ENCODE data around the gene STRIP1. TPM values are rescaled to one million over a fixed set of nuclear protein-coding genes. Genes with fewer than 3 reads are reported as not detected.
A peak's percentile ranks its signal among the peaks of the same experiment; 100 is the strongest.

STRIP1 gene
- 20.8 and 22.5 TPM in 2 replicates for total RNA-seq (2014; rRNA removed; shearing (Covaris generic))
- polyA plus RNA-seq (2014; cell fraction: nucleus; rRNA removed): 33.1 and 45.8 TPM in 2 replicates

DNA sequence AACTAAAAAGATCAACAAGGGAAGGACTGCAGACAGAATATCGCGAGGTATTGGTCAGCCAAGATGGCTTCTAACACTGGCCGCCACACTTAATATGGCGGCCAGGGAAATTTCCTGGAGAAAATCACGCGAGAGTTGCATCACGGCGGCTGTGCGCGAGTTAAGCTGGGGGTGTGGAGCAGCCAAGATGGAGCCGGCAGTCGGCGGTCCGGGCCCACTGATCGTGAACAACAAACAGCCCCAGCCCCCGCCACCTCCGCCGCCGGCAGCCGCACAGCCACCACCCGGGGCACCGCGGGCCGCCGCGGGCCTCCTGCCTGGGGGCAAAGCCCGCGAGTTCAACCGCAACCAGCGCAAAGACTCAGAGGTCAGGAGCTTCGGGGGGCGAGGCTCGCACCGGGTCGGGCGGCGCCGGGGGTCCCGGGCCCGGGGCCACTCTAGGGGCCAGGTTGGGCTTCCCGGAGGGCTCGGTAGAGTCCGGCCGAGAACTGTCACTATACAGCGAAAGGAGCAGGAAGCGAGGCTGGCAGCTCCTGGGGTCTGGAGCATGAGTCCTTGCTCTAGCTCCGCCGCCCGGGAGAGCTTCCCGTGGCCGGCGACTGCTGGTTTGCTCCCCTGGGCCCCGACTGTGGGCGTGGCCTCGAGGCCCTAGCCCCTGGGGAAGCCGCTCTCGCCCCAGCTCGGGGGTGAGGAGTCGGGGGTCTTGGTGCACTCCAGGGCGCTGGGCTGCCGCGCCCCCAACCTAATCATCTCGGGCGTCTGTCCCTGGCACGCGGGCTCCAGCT, at the start of gene STRIP1:
Gene STRIP1, plus strand, starts transcription at position 174 of the 785 bp plus-strand sequence. Its CDS starts 14 bp downstream, at position 188.
- DNase-seq (ENCODE audit: extremely low read depth, low read depth): peak; percentile 92

- no peak for DNase-seq (ENCODE audit: extremely low read depth, low read depth)
These were observed 49.0 kb upstream of the STRIP1 start for GRCh38 chr1:109985247-109986053.

DNA sequence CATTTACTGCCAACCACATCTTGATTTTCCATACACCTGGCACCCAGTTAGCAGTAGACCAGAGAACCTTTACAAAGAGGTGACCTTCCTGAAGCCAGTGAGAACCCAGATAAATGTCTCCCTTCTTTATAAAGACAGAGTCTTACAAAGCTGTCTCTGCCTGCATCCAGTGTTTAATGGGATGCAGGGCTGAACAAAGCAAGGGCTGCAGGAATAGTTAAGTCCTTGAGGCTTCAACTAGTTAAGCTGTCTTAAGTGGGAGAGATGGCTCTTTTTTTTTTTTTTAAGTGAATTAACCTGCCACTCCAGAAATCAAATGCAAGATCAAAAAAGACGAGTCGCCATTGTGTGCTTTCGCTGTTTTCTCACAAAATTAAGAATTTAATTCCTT, 48.4 kb upstream of the STRIP1 start:
- DNase-seq (ENCODE audit: extremely low read depth, low read depth): no peak

DNA sequence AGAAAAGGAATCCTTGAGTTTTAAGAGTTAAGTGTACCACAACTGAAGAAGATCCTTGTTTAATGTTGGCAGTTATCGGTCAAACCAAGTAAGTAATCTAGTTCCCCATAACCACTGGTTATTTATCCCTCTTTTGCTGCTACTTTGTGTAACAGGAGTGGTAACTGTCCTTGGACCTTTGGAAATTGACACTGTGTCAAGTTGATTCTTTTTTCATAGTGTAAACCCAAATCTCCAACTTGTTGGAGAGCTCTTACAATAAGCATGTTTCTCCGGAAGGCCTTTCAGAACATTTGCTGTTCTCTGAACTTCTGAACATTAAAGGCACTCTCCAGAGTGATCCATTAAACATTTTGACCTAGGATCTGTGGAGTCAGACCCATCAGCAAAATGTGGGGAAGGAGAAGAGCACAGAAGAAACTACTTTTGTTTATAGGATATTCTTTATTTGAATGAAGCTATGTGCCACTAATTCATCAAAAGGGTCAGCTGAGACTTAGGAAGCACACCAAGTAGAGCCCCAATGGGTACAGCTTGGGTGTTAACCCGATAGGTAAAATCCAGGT, 46.0 kb upstream of the STRIP1 start:
- no peak for DNase-seq (ENCODE audit: extremely low read depth, low read depth)

GRCh38 chr1:109989506-109990301, 44.7 kb upstream of the STRIP1 start:
- no peak for DNase-seq (ENCODE audit: extremely low read depth, low read depth)

DNA sequence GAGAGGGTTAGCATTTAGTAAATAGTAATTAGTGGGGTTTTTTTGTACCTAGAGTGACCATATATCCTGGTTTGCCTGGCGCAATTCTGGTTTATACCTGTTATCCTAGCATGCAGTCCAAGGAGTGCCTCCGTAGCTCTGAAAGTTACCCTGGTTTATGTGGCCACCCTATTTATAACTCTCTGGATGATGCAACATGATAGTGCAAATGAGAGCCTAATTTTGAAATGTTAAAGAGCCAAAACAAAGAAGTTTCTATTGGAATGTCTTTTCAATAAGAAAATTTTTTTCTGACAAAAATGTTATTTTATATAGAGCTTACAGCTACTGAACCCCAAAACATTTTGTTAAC, 44.1 kb upstream of the STRIP1 start:
- no peak for DNase-seq (ENCODE audit: extremely low read depth, low read depth)

DNA sequence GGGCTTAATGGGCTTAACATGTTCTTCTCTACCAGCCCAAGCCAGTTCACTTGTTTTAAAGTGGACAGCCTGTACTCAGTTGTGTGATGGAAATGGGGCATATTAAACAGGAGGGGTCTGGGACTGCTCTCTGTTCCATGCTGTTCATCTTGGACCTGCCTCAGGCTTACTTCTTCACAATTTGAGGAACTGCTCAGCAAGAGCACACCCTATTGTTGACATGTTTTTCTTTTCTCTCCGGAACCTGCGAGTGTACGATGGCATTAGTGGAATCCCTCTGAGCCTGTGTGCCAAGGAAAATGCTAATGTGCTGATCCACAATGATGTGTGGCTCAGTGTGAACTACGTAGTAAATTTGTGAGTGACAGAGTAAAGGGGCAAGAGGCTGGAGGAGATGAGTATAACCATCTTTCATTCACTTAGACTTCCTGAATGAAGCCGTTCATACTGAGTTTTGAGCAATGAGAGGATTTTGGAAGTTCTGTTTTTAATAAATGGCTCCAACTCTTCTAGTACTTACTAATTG, 43.0 kb upstream of the STRIP1 start:
- DNase-seq (ENCODE audit: extremely low read depth, low read depth): no peak

DNA sequence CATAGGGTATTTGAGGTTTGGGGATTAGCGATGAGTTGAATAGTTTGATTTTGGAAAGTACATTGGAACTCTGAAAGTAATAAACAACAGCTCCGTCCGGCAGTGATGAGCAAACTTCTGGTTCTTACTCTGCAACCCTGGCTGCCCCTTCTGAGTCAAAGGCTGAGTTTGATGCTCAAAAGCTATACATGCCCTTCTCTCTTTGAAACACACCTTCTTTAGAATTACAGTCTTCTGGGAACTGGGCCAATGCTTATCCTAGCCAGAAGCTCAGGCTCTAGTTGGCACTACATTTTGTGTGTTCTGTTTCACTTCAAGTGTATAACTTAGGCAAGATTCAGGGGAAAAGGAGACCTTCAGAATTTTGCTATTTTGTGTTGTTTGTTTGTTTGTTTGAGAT, 40.5 kb upstream of the STRIP1 start:
- no peak for DNase-seq (ENCODE audit: extremely low read depth, low read depth)

GRCh38 chr1:109994654-109995053, 39.8 kb upstream of the STRIP1 start:
- no peak for DNase-seq (ENCODE audit: extremely low read depth, low read depth)

DNA sequence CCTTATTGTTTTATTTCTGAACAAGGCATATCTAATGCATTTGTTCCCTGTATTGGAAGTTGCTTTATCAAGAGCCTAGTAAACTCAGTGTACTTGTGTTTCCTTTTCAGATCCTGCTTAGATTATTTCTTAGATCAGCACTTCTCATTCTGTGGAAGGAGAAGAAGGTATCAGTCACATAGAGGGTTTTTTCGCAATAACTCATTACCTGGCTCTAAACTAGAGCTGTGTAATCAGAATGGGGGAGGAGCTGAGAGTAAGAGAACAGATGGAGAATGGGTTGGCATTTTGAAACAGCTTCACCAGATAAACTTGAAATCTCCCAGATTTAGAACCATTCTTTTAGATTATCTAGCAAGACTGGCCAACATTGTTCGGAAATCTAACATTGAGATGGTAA, 38.9 kb upstream of the STRIP1 start:
- no peak for DNase-seq (ENCODE audit: extremely low read depth, low read depth)

GRCh38 chr1:109996476-109996875, 37.9 kb upstream of the STRIP1 start:
- peak; percentile 48 for DNase-seq (ENCODE audit: extremely low read depth, low read depth)

- DNase-seq (ENCODE audit: extremely low read depth, low read depth): no peak
These were observed 37.1 kb upstream of the STRIP1 start for GRCh38 chr1:109997204-109997866.

GRCh38 chr1:109997867-109998229, 36.6 kb upstream of the STRIP1 start:
- no peak for DNase-seq (ENCODE audit: extremely low read depth, low read depth)

DNA sequence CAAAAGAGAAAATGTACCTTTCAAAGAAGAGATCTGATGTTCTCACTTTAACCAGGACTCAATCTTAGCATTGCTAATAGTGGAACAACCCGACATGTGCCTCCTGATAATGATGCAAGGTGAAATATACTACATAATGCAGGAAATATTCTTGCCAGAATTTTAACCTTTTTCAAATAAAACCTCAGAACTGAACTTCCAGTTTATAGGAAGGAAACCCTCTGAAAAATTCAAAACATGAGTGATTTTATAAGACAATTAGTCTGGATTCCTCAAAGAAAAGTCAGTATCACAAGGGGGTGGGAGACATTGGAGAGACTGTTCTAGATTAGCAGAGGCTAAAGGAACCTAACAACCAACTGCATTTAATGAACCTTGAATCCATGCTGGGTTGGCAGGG, 31.7 kb upstream of the STRIP1 start:
- no peak for DNase-seq (ENCODE audit: extremely low read depth, low read depth)

DNA sequence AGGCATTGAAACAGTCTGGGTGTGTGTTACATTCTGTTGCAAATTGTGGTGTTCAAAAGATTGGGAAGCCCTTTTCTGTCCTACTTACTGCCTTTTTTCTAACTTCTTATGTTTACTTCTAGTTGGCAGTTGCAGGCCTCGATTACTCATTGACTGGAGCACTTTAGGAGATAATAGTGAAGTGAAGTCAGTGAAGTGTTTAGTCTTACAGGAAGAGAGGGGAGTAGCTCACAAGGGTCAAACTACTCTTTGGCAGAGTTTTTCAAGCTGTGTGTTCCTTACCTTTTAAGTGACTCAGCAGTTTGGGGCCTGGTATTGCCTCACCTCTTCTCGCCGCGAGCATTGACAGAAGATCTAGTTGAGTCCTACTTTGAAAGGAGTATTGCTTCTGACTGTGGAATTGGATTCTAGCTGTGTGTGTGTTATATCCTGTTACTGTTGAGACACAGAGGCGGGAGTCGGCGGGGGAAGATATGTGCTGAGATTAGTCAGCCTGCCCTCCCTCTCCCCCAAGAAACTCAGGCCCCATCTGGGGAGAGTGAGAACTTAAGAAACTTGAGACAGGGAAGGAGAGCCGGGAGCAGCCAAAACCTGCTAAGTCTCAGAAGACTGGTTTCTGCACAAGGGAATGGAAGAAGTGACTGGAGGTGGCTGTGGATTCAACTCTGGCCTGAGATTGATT, 30.5 kb upstream of the STRIP1 start:
- DNase-seq (ENCODE audit: extremely low read depth, low read depth): peak; percentile 53

DNA sequence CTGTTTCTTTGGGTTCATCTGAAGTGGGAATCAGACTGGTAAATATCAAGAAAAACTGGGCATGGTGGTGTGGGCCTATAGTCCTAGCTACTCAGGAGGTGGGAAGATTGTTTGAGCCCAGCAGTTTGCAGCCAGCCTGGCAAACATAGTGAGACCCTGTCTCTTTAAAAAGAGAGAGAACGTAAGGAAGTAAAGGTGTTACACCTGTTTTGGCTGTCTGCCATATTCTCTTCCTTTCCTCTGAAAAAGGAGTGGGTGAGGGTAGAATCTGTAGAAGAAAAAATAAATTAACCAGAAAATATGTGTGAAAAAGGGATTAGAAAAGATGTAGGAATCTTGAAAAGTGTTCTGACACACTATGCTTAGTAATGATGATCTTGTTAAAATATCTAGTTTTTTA, 29.8 kb upstream of the STRIP1 start:
- DNase-seq (ENCODE audit: extremely low read depth, low read depth): no peak

DNA sequence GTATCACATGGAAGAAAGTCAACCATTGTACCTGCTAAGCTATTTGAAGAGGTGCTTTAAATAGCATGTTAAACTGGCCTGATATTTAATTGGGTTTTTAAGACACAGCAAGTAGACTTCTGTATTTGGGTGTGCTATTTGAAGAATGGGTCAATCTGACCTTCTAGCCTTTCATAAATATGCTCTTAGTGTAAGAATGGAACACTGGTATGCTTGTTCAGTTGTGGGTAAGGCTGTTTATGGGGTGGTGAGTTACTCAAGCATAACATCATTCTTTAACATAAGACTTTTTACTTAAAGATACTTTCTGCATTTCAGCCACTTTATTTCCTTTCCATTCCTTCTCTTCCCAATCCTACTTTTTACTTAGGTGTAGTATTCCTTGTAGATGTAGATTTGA, 28.5 kb upstream of the STRIP1 start:
- no peak for DNase-seq (ENCODE audit: extremely low read depth, low read depth)

DNA sequence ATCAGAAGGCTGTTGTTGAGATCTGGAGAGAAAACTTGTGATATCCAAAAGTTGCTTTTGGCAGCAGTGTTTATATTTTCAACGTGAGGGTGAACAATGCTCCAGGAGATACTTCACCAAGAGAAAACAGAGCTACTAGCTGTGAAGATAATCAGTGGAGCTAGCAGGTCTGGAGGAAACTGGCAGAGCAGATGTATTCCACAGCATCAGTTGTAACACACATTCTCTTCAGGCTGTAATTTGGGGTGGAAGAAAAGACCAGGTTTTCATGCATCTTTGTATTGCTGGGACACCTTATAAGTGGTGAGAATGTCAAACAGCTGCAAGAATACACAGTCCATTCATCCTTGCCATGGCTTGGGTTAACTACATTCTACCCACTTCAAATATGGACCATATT, 27.9 kb upstream of the STRIP1 start:
- no peak for DNase-seq (ENCODE audit: extremely low read depth, low read depth)

- DNase-seq (ENCODE audit: extremely low read depth, low read depth): no peak
These were observed 27.2 kb upstream of the STRIP1 start for GRCh38 chr1:110007046-110007830.

All from NCI-H460 (cell line).